ENCODE measurements around the gene GALNT9.

DNA sequence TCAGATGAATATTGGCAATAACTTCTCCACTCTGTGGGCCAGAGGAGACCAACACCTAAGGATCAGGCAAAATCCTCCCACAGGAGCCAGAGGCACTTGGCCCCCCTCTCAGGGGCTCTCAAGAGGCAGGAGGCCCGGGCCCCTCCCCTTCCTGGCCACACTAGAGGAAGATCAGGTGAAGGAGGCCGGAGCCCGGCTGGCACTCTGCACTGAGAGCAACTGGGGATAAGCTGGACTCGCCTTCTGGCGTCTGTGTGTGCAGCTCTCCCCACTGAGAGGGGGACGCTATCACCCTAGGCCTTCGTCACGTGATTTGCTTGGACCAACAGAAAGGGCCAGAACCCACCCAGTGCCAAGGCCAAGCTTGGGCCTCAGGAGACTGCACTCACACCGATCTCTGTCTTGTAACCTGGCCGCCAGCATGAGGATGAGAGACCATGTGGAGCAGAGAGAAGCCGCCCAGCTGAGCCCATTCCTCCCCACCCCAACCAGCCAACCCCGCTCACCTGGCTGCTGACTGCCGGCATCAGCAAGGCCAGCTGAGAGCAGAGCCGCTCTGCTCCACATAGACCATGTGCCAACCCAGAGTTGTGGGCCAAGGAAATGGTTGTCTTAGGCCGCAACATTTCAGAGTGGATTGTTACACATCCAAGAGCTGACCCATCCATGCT lies 121.1 kb downstream of the GALNT9 start:
- TF ChIP-seq ZNF384 (IDR thresholded peaks at IDR 0.05), result no peak
- TF ChIP-seq SUZ12 (IDR thresholded peaks at IDR 0.05), result no peak
- no peak for TF ChIP-seq ELF4 (IDR thresholded peaks at IDR 0.05)
- TF ChIP-seq FOXA1 (IDR thresholded peaks at IDR 0.05), result no peak
- no peak for TF ChIP-seq FOXM1 (IDR thresholded peaks at IDR 0.05; ENCODE audit: borderline replicate concordance)
- no peak for TF ChIP-seq BHLHE40 (IDR thresholded peaks at IDR 0.05; ENCODE audit: borderline replicate concordance)
- no peak for TF ChIP-seq SP1 (IDR thresholded peaks at IDR 0.05)
- TF ChIP-seq FOXK2 (IDR thresholded peaks at IDR 0.05), result no peak

Measured in HEK293T (cell line).